Natural killer cell (primary cell): ENCODE data around the gene AKT1. TPM values are rescaled to one million over a fixed set of nuclear protein-coding genes. Genes with fewer than 3 reads are reported as not detected.

Experiments used
- ATAC-seq, 3 donors: fragments of 150-1000 bp in 2 of 3; fragments of 200-7000 bp in 1 of 3; cut with Tn5 transposase; 1 replicate in 1 of 3; 2 replicates in 2 of 3; pipeline ENCODE4 v1.10.0; 2021; ENCODE audit warnings: mild to moderate bottlenecking in 2 of 3, moderate library complexity in 2 of 3
- DNase-seq, 2 donors: peaks; one replicate each; pipeline versions ENCODE4 v3.0.0 to v3.0.0-alpha.2; 2013 to 2021; ENCODE audit warnings: mixed read lengths in 1 of 2
- H3K27ac ChIP-seq: one replicate; pipeline ENCODE4 v1.5.1; 2013; ENCODE audit warnings: mild to moderate bottlenecking, low read length
- H3K27me3 ChIP-seq: one replicate; pipeline ENCODE4 v1.6.1; 2013; ENCODE audit warnings: low read length; ENCODE audit not compliant: control insufficient read depth, insufficient read depth
- H3K36me3 ChIP-seq: one replicate; pipeline ENCODE4 v1.6.1; 2013; ENCODE audit warnings: low read length; ENCODE audit not compliant: control insufficient read depth, insufficient read depth
- H3K4me1 ChIP-seq: one replicate; pipeline ENCODE4 v1.6.1; 2013; ENCODE audit warnings: low read length; ENCODE audit not compliant: control insufficient read depth, insufficient read depth
- H3K4me3 ChIP-seq: one replicate; pipeline ENCODE4 v1.5.1; 2013; ENCODE audit warnings: low read length
- H3K9me3 ChIP-seq: one replicate; pipeline ENCODE4 v1.6.1; 2013; ENCODE audit warnings: low read length; ENCODE audit not compliant: control insufficient read depth, insufficient read depth
- H3K27ac Mint-ChIP-seq, 2 donors: one replicate each; pipeline ENCODE4 v1.8.0; 2022; ENCODE audit warnings: mild to moderate bottlenecking in 2 of 2, mixed read lengths in 2 of 2, moderate library complexity in 1 of 2
- H3K27me3 Mint-ChIP-seq, 2 donors: one replicate each; pipeline ENCODE4 v1.8.0; 2022; ENCODE audit warnings: low read depth in 2 of 2, mixed read lengths in 2 of 2
- H3K36me3 Mint-ChIP-seq: one replicate; pipeline ENCODE4 v1.8.0; 2022; ENCODE audit warnings: mixed read lengths
- H3K4me1 Mint-ChIP-seq, 2 donors: one replicate each; pipeline ENCODE4 v1.8.0; 2022; ENCODE audit warnings: mixed read lengths in 2 of 2
- H3K4me3 Mint-ChIP-seq: one replicate; pipeline ENCODE4 v1.8.0; 2022; ENCODE audit warnings: mild to moderate bottlenecking, moderate library complexity, mixed read lengths
- H3K9me3 Mint-ChIP-seq, 2 donors: one replicate each; pipeline ENCODE4 v1.8.0; 2022; ENCODE audit warnings: mixed read lengths in 2 of 2
- CTCF ChIP-seq: fragments of 200-600 bp; IDR thresholded peaks from one replicate; pipeline ENCODE4 v1.8.0; 2022; ENCODE audit warnings: antibody characterized with exemption
- WGBS: methylation state at CpG from one replicate; pipeline ENCODE4 v1.1.7; 2013; ENCODE audit warnings: missing lambda C conversion rate; ENCODE audit not compliant: insufficient coverage; 5-methylcytosine and 5-hydroxymethylcytosine counted together
- intact Hi-C: fragments of 100-400 bp; cut with micrococcal nuclease; formaldehyde crosslinking; loops from one replicate; pipeline ENCODE4 v1.14.2; 2022
- total RNA-seq, 4 donors: library from RNA; stranded (reverse); fragments of 120-200 nt in 1 of 4; gene quantifications; one replicate each; pipeline versions ENCODE4 v1.2.3 to v1.2.4, GENCODE V29; 2013 to 2022

Gene AKT1
- total RNA-seq, 3 donors from 2014 or later (not counting 1 experiment from before 2014, with no cell fraction given), result 152 to 163 (median 153) TPM

GRCh38 chr14:104782808-104783139 is 12.8 kb downstream of the AKT1 start:
- Histone ChIP-seq H3K27me3 (no peaks in the 10 kb centered on the region), H3K36me3 (peaks cover 10% of the 10 kb centered on the region), H3K27ac (no peak overlapping the region), H3K4me1 (peaks cover 26% of the 10 kb centered on the region), H3K4me3 (no peak overlapping the region), H3K9me3 (no peaks in the 10 kb centered on the region)
- intact Hi-C loops, result no loop called here
- ATAC-seq, result no peak
- H3K36me3 Mint-ChIP-seq, result no peaks in the 10 kb centered on the region
- no peak for TF ChIP-seq CTCF
- peaks cover 0 to 23% of the 10 kb centered on the region in 2 donors for H3K4me1 Mint-ChIP-seq
- H3K27ac Mint-ChIP-seq, result peak overlapping the region in 1 of 2 donors; percentile 74
- 82% methylated on average over 13 of the region's 13 CpGs for WGBS
- no peaks in the 10 kb centered on the region for H3K9me3 Mint-ChIP-seq
- no peak for DNase-seq
- H3K27me3 Mint-ChIP-seq, result no peaks in the 10 kb centered on the region
- no peak overlapping the region for H3K4me3 Mint-ChIP-seq

GRCh38 chr14:104782086-104782807 is 13.3 kb downstream of the AKT1 start:
- Mint-ChIP-seq H3K4me3 (no peak overlapping the region), H3K9me3 (no peaks in the 10 kb centered on the region), H3K36me3 (no peaks in the 10 kb centered on the region), H3K27ac (no peak overlapping the region), H3K27me3 (no peaks in the 10 kb centered on the region), H3K4me1 (peaks cover 0 to 22% of the 10 kb centered on the region in 2 donors)
- no peak overlapping the region for H3K4me3 ChIP-seq
- H3K9me3 ChIP-seq, result no peaks in the 10 kb centered on the region
- no peak for ATAC-seq
- no peak overlapping the region for H3K27ac ChIP-seq
- peaks cover 10% of the 10 kb centered on the region for H3K36me3 ChIP-seq
- WGBS, result 97% methylated on average over 28 of the region's 28 CpGs
- TF ChIP-seq CTCF, result no peak
- intact Hi-C loops, result no loop called here
- H3K27me3 ChIP-seq, result no peaks in the 10 kb centered on the region
- peaks cover 21% of the 10 kb centered on the region for H3K4me1 ChIP-seq
- DNase-seq, result no peak

GRCh38 chr14:104781271-104782077 is 14.1 kb downstream of the AKT1 start:
- no peaks in the 10 kb centered on the region for H3K27me3 ChIP-seq
- H3K4me3 Mint-ChIP-seq, result no peak overlapping the region
- intact Hi-C loops, result no loop called here
- no peak overlapping the region for H3K27ac Mint-ChIP-seq
- H3K9me3 Mint-ChIP-seq, result no peaks in the 10 kb centered on the region
- no peak for TF ChIP-seq CTCF
- H3K4me1 Mint-ChIP-seq, result peaks cover 0 to 19% of the 10 kb centered on the region in 2 donors
- peaks cover 13% of the 10 kb centered on the region for H3K4me1 ChIP-seq
- H3K9me3 ChIP-seq, result no peaks in the 10 kb centered on the region
- WGBS, result 91% methylated on average over 18 of the region's 20 CpGs
- no peaks in the 10 kb centered on the region for H3K36me3 Mint-ChIP-seq
- DNase-seq (no peak), ATAC-seq (no peak)
- peaks cover 13% of the 10 kb centered on the region for H3K36me3 ChIP-seq
- no peaks in the 10 kb centered on the region for H3K27me3 Mint-ChIP-seq
- H3K4me3 ChIP-seq, result no peak overlapping the region
- H3K27ac ChIP-seq, result no peak overlapping the region
